Measurements from ENCODE around the gene NINJ2.

GRCh38 chr12:520119-520518 lies 143.1 kb downstream of the NINJ2 start:
- no peak for TF ChIP-seq EP300 (IDR thresholded peaks at IDR 0.05)
- TF ChIP-seq CTCF (IDR thresholded peaks at IDR 0.05), result no peak

Measured in sigmoid colon (tissue), 4 donors.